CD4-positive, alpha-beta T cell treated with Interleukin-15 for 1 hour (primary cell): ENCODE results near the gene DAB1.
"Not testable (repeated sequence)": the region's sequence is repeated elsewhere in the genome, so short reads cannot be mapped to it uniquely, and the experiment has no call there.

Experiments used
- DNase-seq: peaks from one replicate; pipeline ENCODE4 v3.0.0-alpha.2; 2020

DAB1 gene

GRCh38 chr1:57269630-57270225 lies 154.1 kb downstream of the DAB1 start:
- DNase-seq, result no peak

DNA sequence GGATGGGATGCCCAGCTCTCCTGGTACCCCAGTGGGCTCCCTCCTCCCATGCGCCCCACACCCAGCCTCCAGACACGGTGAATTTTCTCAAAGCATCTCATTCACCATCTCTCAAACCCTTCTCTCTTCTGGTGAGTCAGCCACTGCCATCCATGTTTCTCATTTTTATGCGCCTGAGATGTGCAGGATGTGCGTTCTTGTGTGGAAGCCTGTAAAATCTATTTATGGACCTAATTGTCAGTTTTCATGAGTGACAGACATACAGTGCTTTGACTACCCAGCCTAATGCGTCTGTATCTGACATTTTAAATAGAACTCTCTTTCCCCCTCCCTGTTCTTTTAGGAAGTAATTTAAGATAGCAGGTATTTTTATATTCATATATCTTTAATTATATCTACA lies 158.8 kb downstream of the DAB1 start:
- no peak for DNase-seq

DNA sequence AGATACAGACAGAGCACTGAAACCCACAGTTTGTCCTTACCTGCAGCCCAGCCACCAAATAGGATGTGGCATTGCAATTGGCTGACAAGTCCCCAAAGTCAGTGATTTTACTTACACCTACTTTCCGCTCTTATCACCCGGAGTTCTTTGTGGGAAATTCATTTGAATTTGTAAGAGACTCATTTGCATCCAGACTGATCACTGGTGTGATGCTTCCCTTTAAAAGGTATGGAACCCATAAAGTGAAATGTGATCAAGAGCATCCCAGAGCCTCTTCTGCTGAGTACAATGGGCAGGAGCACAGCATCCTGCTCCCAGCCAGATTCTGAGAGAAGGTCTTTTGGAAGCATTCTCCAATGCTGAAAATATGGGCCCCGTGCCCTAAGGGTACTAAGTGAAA lies 161.4 kb downstream of the DAB1 start:
- no peak for DNase-seq

DNA sequence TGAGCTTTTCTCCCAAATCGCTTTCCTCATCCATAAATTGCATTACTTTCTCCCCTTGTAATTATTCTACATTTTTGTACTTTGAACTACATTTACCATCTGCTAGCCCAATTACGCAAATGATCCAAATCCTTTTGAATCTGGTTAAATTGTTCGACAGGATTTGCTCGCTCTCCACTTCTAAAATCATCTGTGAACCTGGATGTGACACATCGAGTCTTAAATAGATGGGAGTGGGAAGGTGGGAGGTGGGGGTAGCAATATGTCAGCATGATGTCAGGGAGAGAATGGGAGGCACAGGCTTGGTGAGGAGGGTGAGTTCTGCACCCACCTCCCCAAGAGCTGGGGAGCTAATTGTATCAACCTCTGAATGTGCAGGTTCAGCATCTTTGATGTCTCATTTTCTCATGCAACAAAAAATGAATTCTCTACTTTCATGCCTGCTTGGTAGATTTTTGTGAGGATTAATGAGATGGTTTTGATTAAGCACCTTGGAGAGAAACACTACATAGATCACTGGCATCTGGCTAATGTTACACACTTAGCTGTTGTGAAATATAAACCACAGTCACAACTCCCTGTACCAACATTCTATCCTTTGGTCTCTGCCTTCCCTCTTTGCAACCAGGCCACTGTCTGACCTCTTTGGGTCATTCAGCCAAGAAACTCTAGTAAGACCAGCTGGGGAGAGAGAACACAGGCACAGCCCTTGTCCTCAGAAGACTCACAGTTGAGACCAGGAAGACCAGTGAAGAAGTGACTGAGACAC lies 165.1 kb downstream of the DAB1 start:
- no peak for DNase-seq

GRCh38 chr1:57255945-57256344 lies 167.9 kb downstream of the DAB1 start:
- no peak for DNase-seq

GRCh38 chr1:57254022-57254421 lies 169.8 kb downstream of the DAB1 start:
- DNase-seq, result no peak

GRCh38 chr1:57252597-57253294 lies 171.1 kb downstream of the DAB1 start:
- DNase-seq, result no peak

DNA sequence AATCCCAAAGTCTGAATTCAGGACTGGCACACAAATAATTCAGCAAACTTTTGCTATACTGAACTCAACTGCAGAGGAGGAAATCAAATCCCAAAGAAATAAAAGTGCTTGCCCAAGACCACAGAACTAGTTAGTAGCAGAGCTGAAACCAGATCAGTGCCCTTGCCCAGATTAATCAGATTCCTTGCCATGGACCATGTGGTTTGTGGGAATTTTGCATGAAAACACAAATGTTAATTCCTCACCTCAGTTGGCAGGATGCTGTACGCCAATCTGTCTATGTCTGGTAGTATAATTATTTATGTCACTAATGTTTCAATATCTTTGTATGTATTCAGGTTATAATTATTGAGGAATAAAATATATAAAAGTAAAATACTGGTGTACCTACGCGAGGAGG lies 173.8 kb downstream of the DAB1 start:
- DNase-seq, result no peak

- no peak for DNase-seq
These were observed 174.3 kb downstream of the DAB1 start for GRCh38 chr1:57249511-57249910.

DNA sequence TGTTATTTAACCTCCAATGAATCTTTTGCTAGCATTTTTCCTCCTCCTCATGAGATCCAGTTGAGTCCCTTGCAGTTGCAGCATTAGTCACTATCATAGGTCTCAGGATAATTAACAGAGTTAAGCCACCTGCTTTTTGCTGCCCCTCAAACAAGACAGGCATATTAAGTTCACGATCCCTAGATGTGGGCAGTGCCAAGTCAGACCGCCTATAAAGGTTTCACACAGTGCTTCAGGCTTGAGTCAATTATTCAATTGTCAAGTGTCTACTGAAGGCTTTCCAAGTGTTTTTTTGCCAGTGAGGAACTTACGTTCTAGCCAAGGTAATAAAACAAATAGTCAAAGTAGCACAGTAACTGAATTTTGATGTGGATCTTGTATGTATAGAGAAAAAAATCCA lies 175.0 kb downstream of the DAB1 start:
- DNase-seq, result no peak

- DNase-seq, result no peak
These were observed 185.6 kb downstream of the DAB1 start for GRCh38 chr1:57238233-57238781.

DNA sequence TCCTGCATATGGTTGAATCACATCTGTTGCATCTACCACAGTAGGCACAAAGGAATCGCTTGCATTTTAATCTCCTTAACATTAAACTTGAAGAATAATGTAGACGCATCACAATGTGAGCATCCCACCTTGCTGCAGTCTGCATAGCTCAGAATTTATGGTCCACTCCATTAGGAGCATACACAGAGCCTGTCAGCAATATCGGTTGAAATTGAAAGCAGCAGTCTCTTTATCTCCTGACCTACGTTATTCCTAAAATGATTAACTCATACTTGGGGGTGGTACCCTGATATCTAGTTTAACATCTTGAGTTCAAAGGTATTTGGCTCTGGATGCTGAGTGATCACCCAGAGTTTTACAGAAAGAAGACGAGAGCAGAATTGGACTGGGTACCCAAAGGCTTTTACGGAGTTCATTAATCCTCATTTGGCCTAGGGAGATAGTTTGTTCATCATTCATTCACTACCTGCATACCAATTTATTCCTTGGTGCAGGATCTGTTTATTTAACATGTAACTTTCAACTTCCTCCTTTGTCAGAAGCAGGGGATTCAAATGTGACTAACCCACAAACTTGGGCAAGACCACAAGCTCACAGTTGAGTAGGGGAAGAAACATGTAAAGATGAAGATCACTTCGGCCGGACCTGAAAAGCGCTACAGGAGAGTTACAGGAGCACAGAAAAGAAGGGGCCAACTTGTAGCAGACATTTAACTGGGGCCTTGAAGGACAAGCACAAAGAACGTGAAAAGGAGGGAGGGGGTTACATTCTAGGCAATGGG lies 187.9 kb downstream of the DAB1 start:
- no peak for DNase-seq

DNA sequence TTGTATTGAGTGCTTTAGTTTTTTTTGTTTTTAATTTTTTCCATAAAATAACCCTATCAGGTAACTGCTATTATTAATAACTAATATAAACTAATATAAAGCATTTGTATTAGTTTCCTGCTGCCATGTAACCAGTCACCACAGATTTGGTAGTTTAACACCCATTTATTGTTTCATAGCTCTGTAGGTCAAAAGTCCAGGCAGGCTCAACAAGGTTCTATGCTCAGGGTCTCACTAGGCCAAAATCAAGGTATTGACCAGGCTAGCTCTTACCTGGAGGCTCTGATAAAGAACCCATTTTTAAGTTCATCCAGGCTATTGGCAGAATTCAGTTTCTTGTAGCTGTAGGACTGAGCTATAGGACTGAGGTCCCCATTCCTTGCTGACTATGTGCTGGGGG lies 189.4 kb downstream of the DAB1 start:
- DNase-seq, result no peak

DNA sequence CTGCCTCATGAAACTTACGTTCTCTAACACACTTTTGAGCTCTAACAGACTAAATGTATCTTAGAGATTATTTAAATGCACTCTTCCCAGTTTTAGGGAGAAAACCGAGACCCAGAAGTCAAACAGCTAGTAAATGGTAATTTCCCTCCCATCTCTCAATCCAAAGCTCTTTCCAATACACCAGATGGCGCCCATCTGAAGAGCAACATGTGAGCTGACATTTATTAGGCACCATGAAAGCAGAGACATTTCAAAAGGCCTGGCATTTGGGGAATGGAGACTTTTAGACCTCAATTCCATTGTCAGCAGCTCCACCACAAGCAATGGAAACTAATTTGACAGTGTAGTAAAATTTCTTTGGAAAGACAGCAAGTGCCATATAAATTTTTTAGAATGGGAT lies 191.4 kb downstream of the DAB1 start:
- no peak for DNase-seq

DNA sequence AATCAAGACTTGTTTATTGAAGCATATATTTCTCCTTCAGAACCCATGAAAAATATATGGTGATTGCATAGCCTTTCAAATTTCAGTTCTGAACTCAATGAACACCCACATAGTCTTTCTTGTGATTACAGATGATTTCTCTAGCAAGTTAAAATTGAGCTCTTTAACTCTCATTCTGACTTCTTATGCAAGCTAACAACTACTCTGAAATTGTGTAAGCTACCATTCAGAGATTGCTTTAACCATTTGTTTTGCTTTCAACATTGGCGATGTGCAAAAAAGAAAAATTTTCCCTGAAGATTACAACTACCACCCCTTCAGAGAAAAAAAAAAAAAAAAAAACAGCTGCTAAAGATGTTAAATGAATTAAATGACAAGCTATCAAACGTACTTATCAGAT lies 193.9 kb downstream of the DAB1 start:
- no peak for DNase-seq

- DNase-seq, result no peak
These were observed 194.8 kb downstream of the DAB1 start for GRCh38 chr1:57229076-57229475.

DNA sequence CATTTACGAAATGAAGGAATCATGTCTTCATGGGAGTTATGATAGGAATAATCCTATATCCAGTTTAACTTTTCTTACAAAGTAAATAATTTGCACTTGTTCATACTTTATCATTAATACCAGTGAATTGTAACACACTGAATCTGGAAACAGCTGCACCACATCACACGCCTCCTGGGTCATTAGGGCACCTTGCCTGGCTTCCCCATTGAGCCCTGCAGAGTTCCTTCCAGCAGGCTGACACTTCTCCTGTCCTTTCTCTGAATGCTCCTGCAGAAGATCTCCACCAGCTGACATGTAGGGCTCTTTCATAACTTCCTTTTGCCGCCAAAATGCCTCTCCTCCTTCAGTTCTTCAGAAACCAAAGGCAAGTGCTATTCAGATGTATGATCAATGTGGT lies 201.1 kb downstream of the DAB1 start:
- no peak for DNase-seq

DNA sequence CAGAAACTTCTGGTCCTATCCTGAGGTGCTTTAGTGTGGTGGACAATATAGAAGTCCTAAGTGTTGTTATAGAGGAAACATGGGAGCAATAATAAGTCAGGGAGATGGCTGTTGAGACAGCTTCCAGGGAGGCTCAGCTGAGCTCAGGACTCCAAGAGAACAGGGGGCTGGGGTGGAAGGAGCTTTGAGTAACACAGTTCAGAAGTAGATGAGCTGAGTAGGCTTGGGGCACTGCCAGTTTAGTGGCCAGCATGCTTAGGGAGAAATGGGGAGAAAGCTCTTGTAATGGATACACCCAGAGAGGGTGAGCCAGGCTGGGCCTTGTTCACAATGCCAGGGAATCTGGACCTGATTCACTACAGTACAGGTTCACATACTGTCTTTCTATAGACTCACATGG lies 201.6 kb downstream of the DAB1 start:
- DNase-seq, result no peak

- DNase-seq, result not testable (repeated sequence)
These were observed 203.0 kb downstream of the DAB1 start for GRCh38 chr1:57220905-57221304.

GRCh38 chr1:57218487-57219079 lies 205.3 kb downstream of the DAB1 start:
- no peak for DNase-seq

- no peak for DNase-seq
These were observed 206.0 kb downstream of the DAB1 start for GRCh38 chr1:57217905-57218304.

DNA sequence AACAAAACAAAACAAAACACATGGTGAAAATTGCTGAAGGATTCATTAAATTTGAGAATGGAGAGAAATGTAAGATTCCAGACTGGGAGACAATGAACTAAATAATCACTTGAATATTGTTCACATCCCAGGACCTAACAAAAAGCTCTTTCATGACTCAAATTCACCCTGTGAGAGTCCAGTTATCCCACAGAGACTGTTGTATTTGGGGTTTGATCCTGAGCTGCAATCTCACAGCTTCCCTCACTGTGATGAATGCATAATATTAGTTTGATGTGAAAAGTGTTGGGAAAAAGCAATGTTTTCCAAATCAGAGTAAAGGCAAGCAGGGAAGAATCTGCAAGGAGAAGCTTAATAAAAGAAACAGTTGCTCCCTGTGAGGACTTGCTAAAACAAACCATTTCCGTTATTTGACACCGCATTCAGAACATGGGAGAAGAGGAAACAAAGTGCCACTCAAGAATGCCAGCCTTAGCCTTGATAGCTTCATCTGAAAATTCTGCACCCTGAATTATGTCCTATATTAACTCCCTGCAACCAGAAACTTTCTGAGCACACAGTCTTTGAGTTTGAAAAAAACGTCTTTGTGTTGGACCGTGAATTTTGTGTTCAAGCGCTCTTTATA lies 208.8 kb downstream of the DAB1 start:
- no peak for DNase-seq
